Upper lobe of right lung (tissue), 1 donor: ENCODE data around the gene SLC15A5. TPM values are rescaled to one million over a fixed set of nuclear protein-coding genes. Genes with fewer than 3 reads are reported as not detected.

Experiments
- ATAC-seq: fragments of 200-7000 bp; cut with Tn5 transposase; one replicate; pipeline ENCODE4 v1.9.1; 2020; ENCODE audit warnings: mild to moderate bottlenecking, moderate library complexity
- DNase-seq: peaks from one replicate; pipeline ENCODE4 v3.0.0-alpha.2; 2020
- H3K27ac ChIP-seq: fragments of 200-600 bp; one replicate; pipeline ENCODE4 v1.8.0; 2022
- H3K27me3 ChIP-seq: fragments of 200-600 bp; one replicate; pipeline ENCODE4 v1.8.0; 2022; ENCODE audit warnings: mild to moderate bottlenecking
- H3K36me3 ChIP-seq: fragments of 200-600 bp; one replicate; pipeline ENCODE4 v1.8.0; 2022
- H3K4me1 ChIP-seq: fragments of 200-600 bp; one replicate; pipeline ENCODE4 v1.8.0; 2022
- H3K4me3 ChIP-seq: fragments of 200-600 bp; one replicate; pipeline ENCODE4 v1.8.0; 2022; ENCODE audit warnings: mild to moderate bottlenecking
- H3K9me3 ChIP-seq: fragments of 200-600 bp; one replicate; pipeline ENCODE4 v1.8.0; 2022
- intact Hi-C: fragments of 100-400 bp; cut with DNase I; formaldehyde crosslinking; loops from one replicate; pipeline ENCODE4 v1.11.0; 2022
- total RNA-seq: library from RNA; stranded (reverse); fragmentation: NEBNext Ultra II Directional; extraction: Animal tissue kit (Norgen Biotek cat#: 25700); gene quantifications from one replicate; pipeline ENCODE4 v1.2.1, GENCODE V29; 2021
- TF ChIP-seq, protein P1 (sequence below): fragments of 200-600 bp; IDR thresholded peaks from one replicate; pipeline ENCODE4 v1.8.0; 2022; ENCODE audit warnings: antibody characterized with exemption
- donor health status: DM: no; HTN: yes; CAD: no; lungs with severe emphysema.

The SLC15A5 gene
- total RNA-seq, 1 donor from 2014 or later = not detected

DNA sequence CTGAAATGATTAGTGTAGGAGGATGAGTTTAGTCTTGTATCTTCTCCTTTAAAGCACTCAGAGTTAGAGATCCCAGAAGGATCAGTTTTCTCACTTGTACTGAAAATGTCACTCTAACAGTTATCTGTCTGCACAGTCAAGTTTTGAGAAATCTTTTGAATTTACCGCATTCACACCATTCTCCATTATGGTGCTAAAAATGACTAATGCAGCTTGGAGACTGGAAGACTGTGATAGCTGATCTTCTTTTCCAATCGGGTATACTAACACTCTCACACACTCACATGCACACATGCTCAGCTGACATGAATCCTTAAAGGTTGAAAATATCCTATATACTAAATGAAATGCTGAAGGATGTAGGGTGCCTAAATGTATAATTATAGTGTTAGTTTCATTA is 65.8 kb downstream of the SLC15A5 start:
- no peak for ATAC-seq
- Histone ChIP-seq H3K27me3 (no peaks in the 10 kb centered on the region), H3K9me3 (no peaks in the 10 kb centered on the region), H3K4me3 (no peak overlapping the region), H3K27ac (no peak overlapping the region), H3K36me3 (no peaks in the 10 kb centered on the region), H3K4me1 (no peaks in the 10 kb centered on the region)
- intact Hi-C loops = no loop called here
- no peak for DNase-seq
- TF ChIP-seq, protein P1, sequence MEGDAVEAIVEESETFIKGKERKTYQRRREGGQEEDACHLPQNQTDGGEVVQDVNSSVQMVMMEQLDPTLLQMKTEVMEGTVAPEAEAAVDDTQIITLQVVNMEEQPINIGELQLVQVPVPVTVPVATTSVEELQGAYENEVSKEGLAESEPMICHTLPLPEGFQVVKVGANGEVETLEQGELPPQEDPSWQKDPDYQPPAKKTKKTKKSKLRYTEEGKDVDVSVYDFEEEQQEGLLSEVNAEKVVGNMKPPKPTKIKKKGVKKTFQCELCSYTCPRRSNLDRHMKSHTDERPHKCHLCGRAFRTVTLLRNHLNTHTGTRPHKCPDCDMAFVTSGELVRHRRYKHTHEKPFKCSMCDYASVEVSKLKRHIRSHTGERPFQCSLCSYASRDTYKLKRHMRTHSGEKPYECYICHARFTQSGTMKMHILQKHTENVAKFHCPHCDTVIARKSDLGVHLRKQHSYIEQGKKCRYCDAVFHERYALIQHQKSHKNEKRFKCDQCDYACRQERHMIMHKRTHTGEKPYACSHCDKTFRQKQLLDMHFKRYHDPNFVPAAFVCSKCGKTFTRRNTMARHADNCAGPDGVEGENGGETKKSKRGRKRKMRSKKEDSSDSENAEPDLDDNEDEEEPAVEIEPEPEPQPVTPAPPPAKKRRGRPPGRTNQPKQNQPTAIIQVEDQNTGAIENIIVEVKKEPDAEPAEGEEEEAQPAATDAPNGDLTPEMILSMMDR = no peak

DNA sequence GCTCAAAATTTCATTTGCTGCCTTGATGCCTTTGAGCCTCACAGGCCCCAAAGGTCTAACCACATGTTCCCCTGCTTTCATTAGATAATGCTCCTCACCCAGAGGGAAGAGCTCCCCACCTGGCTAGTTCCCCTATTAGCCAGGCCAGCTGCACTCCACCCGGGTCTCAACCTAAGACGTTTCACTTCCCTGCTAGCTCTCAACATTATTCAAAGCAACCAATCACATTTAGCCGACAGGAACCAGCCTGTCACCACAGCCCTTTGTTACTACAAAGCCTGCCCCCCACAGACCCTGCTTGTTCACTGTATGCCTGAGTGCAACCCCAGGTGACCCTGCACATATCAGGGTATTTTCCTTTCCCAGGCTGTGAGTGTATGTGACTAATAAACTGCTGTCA is 78.6 kb downstream of the SLC15A5 start:
- intact Hi-C loops = no loop called here
- H3K36me3 ChIP-seq = no peaks in the 10 kb centered on the region
- no peaks in the 10 kb centered on the region for H3K27me3 ChIP-seq
- no peak for DNase-seq
- no peak overlapping the region for H3K27ac ChIP-seq
- H3K4me1 ChIP-seq = no peaks in the 10 kb centered on the region
- H3K9me3 ChIP-seq = peaks cover 5% of the 10 kb centered on the region
- no peak overlapping the region for H3K4me3 ChIP-seq
- TF ChIP-seq, protein P1 = no peak
- ATAC-seq = no peak

DNA sequence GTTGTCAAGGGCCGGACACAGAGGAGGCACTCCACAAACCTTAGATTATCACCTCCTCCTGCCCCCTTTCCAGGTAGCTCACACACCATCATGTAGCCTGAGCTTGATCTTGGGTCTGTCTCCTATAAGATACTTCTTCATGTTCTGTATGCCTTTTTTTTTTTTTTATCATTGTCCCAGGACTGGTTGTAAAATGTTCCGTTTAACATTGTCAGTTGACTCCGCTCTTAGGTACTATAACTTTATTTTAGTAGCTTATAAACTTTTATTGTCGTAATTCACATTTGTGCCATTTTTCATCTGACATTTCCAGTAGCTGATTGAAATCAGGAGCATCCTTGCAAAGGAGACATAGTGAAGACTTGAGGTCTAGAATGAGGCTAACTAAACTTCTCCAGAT is 79.9 kb downstream of the SLC15A5 start:
- TF ChIP-seq, protein P1 = no peak
- no peak for DNase-seq
- Histone ChIP-seq H3K27ac (no peak overlapping the region), H3K27me3 (no peaks in the 10 kb centered on the region), H3K4me3 (no peak overlapping the region), H3K4me1 (no peaks in the 10 kb centered on the region), H3K9me3 (peaks cover 5% of the 10 kb centered on the region), H3K36me3 (no peaks in the 10 kb centered on the region)
- intact Hi-C loops = no loop called here
- ATAC-seq = no peak

DNA sequence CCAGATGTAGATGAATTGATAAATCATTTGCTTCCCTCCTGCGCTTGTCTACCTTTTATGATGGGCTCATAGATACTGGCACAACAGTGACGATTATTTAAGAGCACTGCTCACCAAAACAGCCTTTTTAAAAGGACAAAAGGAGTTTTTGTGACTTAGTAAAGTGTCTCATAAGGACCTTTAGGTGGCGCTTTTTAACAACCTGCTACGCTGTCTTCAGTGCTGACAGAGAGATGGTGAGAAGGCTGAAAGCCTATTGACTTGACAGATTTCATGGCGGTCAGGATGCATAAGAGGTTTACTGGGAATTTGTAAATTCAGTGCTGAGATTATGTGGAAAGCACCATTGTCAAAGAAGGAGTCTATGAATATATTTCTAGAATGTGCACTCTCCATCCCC is 87.6 kb downstream of the SLC15A5 start:
- ATAC-seq (peak; percentile 55), DNase-seq (no peak)

GRCh38 chr12:16187660-16188059 is 89.8 kb downstream of the SLC15A5 start:
- intact Hi-C loops = no loop called here
- Histone ChIP-seq H3K4me1 (no peaks in the 10 kb centered on the region), H3K27ac (no peak overlapping the region), H3K9me3 (no peaks in the 10 kb centered on the region), H3K36me3 (no peaks in the 10 kb centered on the region), H3K4me3 (no peak overlapping the region), H3K27me3 (no peaks in the 10 kb centered on the region)
- DNase-seq (no peak), ATAC-seq (no peak)
- TF ChIP-seq, protein P1 = no peak

More for the DNA sequence above, 87.6 kb downstream of the SLC15A5 start:
- Histone ChIP-seq H3K27ac (no peak overlapping the region), H3K36me3 (no peaks in the 10 kb centered on the region), H3K27me3 (no peaks in the 10 kb centered on the region), H3K9me3 (no peaks in the 10 kb centered on the region), H3K4me3 (no peak overlapping the region), H3K4me1 (no peaks in the 10 kb centered on the region)
- intact Hi-C loops = no loop called here
- TF ChIP-seq, protein P1 = peak; percentile 12

GRCh38 chr12:16184681-16185080 is 92.8 kb downstream of the SLC15A5 start:
- intact Hi-C loops = no loop called here
- Histone ChIP-seq H3K27me3 (no peaks in the 10 kb centered on the region), H3K4me1 (no peaks in the 10 kb centered on the region), H3K27ac (no peak overlapping the region), H3K9me3 (no peaks in the 10 kb centered on the region), H3K4me3 (no peak overlapping the region), H3K36me3 (no peaks in the 10 kb centered on the region)
- DNase-seq (no peak), ATAC-seq (no peak)
- TF ChIP-seq, protein P1 = no peak
